Astrocyte (in vitro differentiated cells and primary cell): Measurements from ENCODE around the gene ATP1A1. TPM values are rescaled to one million over a fixed set of nuclear protein-coding genes. Genes with fewer than 3 reads are reported as not detected.

ENCODE experiments used
- DNase-seq: peaks from one replicate; pipeline ENCODE4 v3.0.0-alpha.2; 2010; ENCODE audit warnings: low read depth
- FAIRE-seq: peaks from 2 replicates; lab custom pipeline; 2011; peaks lifted over from hg19 to GRCh38; lab: Jason Lieb, UNC
- H2AFZ ChIP-seq: 2 replicates; pipeline ENCODE4 v1.6.0; 2012; ENCODE audit warnings: low read depth, low read length, inconsistent platforms
- H3K27ac ChIP-seq: 2 replicates; pipeline ENCODE4 v1.5.1; 2011; ENCODE audit warnings: low read depth, low read length, inconsistent platforms
- H3K27me3 ChIP-seq: 2 replicates; pipeline ENCODE4 v1.6.0; 2011; ENCODE audit warnings: low read length, inconsistent platforms; ENCODE audit not compliant: insufficient read depth
- H3K36me3 ChIP-seq: 2 replicates; pipeline ENCODE4 v1.5.1; 2011; ENCODE audit warnings: low read length, inconsistent platforms; ENCODE audit not compliant: insufficient read depth
- H3K4me1 ChIP-seq: 2 replicates; pipeline ENCODE4 v1.5.1; 2011; ENCODE audit warnings: low read length, inconsistent platforms; ENCODE audit not compliant: insufficient read depth
- H3K4me2 ChIP-seq: 2 replicates; pipeline ENCODE4 v1.6.0; 2012; ENCODE audit warnings: low read length, inconsistent platforms
- H3K4me3 ChIP-seq: 2 replicates; pipeline ENCODE4 v1.5.1; 2011; ENCODE audit warnings: low read depth, mild to moderate bottlenecking, low read length, inconsistent platforms; ENCODE audit not compliant: insufficient read depth
- H3K79me2 ChIP-seq: 2 replicates; pipeline ENCODE4 v1.6.0; 2012; ENCODE audit warnings: mild to moderate bottlenecking, low read length, inconsistent platforms; ENCODE audit not compliant: insufficient read depth
- H3K9ac ChIP-seq: 2 replicates; pipeline ENCODE4 v1.6.0; 2012; ENCODE audit warnings: mild to moderate bottlenecking, low read length, inconsistent platforms
- H3K9me3 ChIP-seq: 2 replicates; pipeline ENCODE4 v1.5.1; 2012; ENCODE audit warnings: low read depth, mild to moderate bottlenecking, low read length, inconsistent platforms; ENCODE audit not compliant: insufficient read depth
- H4K20me1 ChIP-seq: 2 replicates; pipeline ENCODE4 v1.6.0; 2012; ENCODE audit warnings: low read length, inconsistent platforms; ENCODE audit not compliant: insufficient read depth
- H3K27ac Mint-ChIP-seq: one replicate; pipeline ENCODE4 v1.8.0; 2021; ENCODE audit warnings: mild to moderate bottlenecking, mixed read lengths; ENCODE audit not compliant: unreplicated experiment
- H3K27me3 Mint-ChIP-seq: one replicate; pipeline ENCODE4 v1.8.0; 2021; ENCODE audit warnings: low read depth, mixed read lengths; ENCODE audit not compliant: unreplicated experiment
- H3K36me3 Mint-ChIP-seq: one replicate; pipeline ENCODE4 v1.8.0; 2021; ENCODE audit warnings: low read depth, mixed read lengths; ENCODE audit not compliant: unreplicated experiment
- H3K4me1 Mint-ChIP-seq: one replicate; pipeline ENCODE4 v1.8.0; 2021; ENCODE audit warnings: low read depth, mixed read lengths; ENCODE audit not compliant: unreplicated experiment
- H3K4me3 Mint-ChIP-seq: one replicate; pipeline ENCODE4 v1.8.0; 2021; ENCODE audit warnings: mild to moderate bottlenecking, moderate library complexity, mixed read lengths; ENCODE audit not compliant: unreplicated experiment
- H3K9me3 Mint-ChIP-seq: one replicate; pipeline ENCODE4 v1.8.0; 2021; ENCODE audit warnings: mild to moderate bottlenecking, mixed read lengths; ENCODE audit not compliant: unreplicated experiment
- EZH2 ChIP-seq: IDR thresholded peaks from 2 replicates; pipeline ENCODE4 v1.6.1; 2012; ENCODE audit warnings: mild to moderate bottlenecking, low read length, inconsistent platforms; ENCODE audit not compliant: insufficient read depth
- total RNA-seq: library from RNA; stranded (reverse); gene quantifications from 2 replicates; pipeline ENCODE4 v1.2.1, GENCODE V29; 2021
- TF ChIP-seq, protein P1 (sequence below): IDR thresholded peaks from 2 replicates; pipeline ENCODE4 v1.5.1; 2011; ENCODE audit warnings: low read depth, mild to moderate bottlenecking, inconsistent platforms, low read length, moderate library complexity; ENCODE audit not compliant: insufficient read depth

ATP1A1 gene
- total RNA-seq, 1 donor from 2014 or later: 317 TPM

DNA sequence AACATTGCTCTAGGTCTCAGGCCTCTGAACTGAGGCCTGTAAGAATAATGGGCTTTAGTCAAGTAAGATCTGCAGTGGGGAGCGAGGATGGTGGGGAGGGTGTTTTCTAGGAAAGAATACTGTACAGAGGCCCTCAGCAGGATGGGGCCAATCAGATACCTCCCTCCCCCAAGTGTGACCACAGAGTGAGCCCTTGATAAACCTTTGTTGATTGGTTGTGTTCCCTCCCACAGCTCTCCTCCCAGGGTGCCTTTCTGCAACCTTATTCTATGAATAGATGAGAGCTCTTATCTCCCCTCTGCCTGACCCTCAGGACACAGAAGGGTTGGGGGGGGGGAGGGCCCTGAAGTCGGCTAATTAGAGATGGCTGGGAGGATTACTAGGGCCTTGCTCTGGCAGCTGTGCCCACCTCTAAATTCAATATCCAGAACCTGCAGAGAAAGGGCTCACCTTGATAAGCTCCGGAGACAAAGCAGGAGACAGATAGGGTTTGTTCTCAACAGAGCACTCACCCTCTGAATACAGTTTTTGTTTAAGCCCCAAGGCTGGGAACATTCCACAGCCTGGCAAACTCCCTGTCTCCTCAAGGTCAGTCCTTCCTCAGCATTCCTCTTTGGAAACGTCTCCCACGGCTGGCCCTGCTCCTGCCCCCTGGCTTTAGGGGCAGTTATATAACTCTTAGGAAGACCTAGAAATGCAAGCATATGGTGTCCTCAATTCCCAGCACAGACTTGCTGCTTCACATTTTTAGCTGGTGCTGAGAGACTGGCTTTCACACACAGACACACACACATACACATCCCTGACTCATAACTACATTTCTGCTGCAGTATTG is 42.9 kb downstream of the ATP1A1 start:
- H3K4me3 ChIP-seq: no peak overlapping the region
- peaks cover 27% of the 10 kb centered on the region for H3K4me1 Mint-ChIP-seq
- no peak overlapping the region for H3K4me2 ChIP-seq
- H3K27ac ChIP-seq: no peak overlapping the region
- no peaks in the 10 kb centered on the region for H3K36me3 ChIP-seq
- FAIRE-seq (no peak), DNase-seq (no peak)
- no peak overlapping the region for H2AFZ ChIP-seq
- no peak for TF ChIP-seq EZH2
- TF ChIP-seq, protein P1, sequence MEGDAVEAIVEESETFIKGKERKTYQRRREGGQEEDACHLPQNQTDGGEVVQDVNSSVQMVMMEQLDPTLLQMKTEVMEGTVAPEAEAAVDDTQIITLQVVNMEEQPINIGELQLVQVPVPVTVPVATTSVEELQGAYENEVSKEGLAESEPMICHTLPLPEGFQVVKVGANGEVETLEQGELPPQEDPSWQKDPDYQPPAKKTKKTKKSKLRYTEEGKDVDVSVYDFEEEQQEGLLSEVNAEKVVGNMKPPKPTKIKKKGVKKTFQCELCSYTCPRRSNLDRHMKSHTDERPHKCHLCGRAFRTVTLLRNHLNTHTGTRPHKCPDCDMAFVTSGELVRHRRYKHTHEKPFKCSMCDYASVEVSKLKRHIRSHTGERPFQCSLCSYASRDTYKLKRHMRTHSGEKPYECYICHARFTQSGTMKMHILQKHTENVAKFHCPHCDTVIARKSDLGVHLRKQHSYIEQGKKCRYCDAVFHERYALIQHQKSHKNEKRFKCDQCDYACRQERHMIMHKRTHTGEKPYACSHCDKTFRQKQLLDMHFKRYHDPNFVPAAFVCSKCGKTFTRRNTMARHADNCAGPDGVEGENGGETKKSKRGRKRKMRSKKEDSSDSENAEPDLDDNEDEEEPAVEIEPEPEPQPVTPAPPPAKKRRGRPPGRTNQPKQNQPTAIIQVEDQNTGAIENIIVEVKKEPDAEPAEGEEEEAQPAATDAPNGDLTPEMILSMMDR: no peak
- H3K4me3 Mint-ChIP-seq: no peak overlapping the region
- H3K9ac ChIP-seq: no peak overlapping the region
- no peaks in the 10 kb centered on the region for H3K9me3 ChIP-seq
- no peaks in the 10 kb centered on the region for H3K27me3 Mint-ChIP-seq
- H3K9me3 Mint-ChIP-seq: no peaks in the 10 kb centered on the region
- no peaks in the 10 kb centered on the region for H3K79me2 ChIP-seq
- H3K4me1 ChIP-seq: peaks cover 4% of the 10 kb centered on the region
- no peaks in the 10 kb centered on the region for H3K27me3 ChIP-seq
- H4K20me1 ChIP-seq: no peaks in the 10 kb centered on the region
- H3K36me3 Mint-ChIP-seq: no peaks in the 10 kb centered on the region
- H3K27ac Mint-ChIP-seq: no peak overlapping the region

DNA sequence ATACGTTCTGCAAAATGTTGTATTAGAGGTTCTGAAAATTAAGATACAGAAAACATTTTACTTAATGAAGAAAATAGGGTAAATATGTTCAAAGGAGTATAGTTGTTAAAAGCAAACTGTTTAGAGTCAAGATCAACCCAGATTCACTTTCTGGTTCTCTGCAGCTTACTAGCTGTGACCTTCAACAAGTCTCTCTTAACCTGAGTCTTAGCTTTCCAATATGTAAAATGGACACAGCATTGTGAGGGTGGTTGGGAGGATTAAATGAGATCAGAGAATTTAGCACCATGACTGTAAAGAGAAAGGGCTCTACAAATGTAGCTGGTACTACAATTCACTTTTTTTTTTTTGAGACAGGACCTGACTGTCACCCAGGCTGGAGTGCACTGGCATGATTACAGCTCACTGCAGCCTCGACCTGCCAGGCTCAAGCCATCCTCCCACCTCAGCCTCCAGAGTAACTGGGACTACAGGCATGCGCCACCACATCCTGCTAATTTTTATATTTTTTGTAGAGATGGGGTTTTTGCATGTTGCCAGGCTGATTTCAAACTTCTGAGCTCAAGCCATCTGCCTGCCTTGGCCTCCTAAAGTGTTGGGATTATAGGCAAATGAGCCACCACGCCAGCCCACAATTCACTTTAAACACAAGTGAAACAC is 43.9 kb downstream of the ATP1A1 start:
- Histone ChIP-seq H3K4me3 (no peak overlapping the region), H3K27ac (no peak overlapping the region), H2AFZ (no peak overlapping the region), H3K27me3 (no peaks in the 10 kb centered on the region), H4K20me1 (no peaks in the 10 kb centered on the region), H3K9ac (peak overlapping the region; percentile 89), H3K79me2 (no peaks in the 10 kb centered on the region), H3K4me1 (peaks cover 4% of the 10 kb centered on the region), H3K9me3 (no peaks in the 10 kb centered on the region), H3K4me2 (no peak overlapping the region), H3K36me3 (no peaks in the 10 kb centered on the region)
- Mint-ChIP-seq H3K27me3 (no peaks in the 10 kb centered on the region), H3K4me1 (peaks cover 27% of the 10 kb centered on the region), H3K36me3 (no peaks in the 10 kb centered on the region), H3K27ac (no peak overlapping the region), H3K9me3 (no peaks in the 10 kb centered on the region), H3K4me3 (peak overlapping the region; percentile 86)
- TF ChIP-seq, protein P1: no peak
- TF ChIP-seq EZH2: no peak
- no peak for FAIRE-seq
- DNase-seq: no peak
